ENCODE measurements around the gene TTC39C. TPM values are rescaled to one million over a fixed set of nuclear protein-coding genes. Genes with fewer than 3 reads are reported as not detected.

Gene TTC39C
- total RNA-seq, 3 donors from 2014 or later: 8.1 to 14.6 (median 13.2) TPM

DNA sequence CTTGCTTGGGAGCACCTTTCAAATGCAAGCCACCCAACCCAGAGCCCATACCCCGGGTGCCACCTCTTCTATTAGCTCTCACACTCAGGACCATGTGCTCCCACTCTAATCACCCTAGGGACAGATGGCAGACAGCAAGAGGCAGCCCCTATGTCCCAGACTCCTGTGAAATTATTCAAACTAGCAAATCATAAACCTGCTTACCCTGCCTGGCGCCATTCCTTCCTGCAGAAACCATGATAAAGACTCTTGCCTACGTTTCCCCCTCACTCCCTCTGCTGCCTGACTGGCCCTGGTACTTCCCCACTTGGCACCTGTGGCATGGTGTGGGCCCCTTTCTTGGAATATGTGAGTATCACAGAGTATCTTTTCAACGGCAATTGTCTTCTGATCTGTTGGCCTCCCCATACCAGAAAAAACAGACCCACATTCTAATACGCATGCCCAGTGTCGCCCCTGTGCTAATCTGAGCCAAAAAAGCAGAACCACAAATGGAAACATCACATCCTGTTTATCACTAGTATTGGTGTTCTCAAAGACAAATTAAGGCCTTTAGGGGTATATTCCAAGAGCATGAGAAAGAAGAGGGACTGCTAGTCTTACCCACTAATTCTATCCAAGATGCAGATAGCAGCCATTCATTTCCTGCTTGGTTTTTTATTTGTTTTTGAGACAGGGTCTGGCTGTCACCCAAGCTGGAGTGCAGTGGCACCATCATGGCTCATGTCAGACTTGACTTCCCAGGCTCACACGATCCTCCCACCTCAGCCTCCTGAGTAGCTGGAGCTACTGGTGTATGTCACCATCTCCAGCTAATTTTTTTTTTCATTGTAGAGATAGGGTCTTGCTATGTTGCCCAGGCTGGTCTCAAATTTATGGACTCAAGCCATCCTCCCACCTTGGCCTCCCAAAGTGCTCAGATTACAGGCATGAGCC, 44.1 kb upstream of the TTC39C start:
- Histone ChIP-seq H3K36me3 (ENCODE audit: low read depth) (no peaks in the 10 kb centered on the region), H3K9me3 (no peaks in the 10 kb centered on the region), H3K4me1 (ENCODE audit: low read depth) (peaks cover 4% of the 10 kb centered on the region), H3K4me3 (no peak overlapping the region)
- intact Hi-C loops (cut with DNase I, micrococcal nuclease): no loop called here
- DNase-seq (no peak), ATAC-seq (peak; percentile 69)
- TF ChIP-seq, protein P1, sequence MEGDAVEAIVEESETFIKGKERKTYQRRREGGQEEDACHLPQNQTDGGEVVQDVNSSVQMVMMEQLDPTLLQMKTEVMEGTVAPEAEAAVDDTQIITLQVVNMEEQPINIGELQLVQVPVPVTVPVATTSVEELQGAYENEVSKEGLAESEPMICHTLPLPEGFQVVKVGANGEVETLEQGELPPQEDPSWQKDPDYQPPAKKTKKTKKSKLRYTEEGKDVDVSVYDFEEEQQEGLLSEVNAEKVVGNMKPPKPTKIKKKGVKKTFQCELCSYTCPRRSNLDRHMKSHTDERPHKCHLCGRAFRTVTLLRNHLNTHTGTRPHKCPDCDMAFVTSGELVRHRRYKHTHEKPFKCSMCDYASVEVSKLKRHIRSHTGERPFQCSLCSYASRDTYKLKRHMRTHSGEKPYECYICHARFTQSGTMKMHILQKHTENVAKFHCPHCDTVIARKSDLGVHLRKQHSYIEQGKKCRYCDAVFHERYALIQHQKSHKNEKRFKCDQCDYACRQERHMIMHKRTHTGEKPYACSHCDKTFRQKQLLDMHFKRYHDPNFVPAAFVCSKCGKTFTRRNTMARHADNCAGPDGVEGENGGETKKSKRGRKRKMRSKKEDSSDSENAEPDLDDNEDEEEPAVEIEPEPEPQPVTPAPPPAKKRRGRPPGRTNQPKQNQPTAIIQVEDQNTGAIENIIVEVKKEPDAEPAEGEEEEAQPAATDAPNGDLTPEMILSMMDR (IDR thresholded peaks at IDR 0.05): no peak

DNA sequence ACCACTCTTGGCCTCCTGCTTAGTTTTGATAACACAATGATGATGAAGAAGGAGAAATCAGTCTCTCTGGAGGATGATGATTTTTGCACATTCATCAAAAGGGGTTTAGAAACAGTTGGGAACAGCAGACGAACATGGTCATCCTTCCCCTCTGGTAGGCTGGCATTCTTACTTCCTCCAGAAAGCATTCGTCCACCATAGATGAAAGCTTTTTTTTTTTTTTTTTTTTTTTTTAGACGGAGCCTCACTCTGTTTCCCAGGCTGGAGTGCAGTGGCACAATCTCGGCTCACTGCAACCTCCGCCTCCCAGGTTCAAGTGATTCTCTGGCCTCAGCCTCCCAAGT, 43.5 kb upstream of the TTC39C start:
- TF ChIP-seq, protein P1 (IDR thresholded peaks at IDR 0.05): no peak
- Histone ChIP-seq H3K9me3 (no peaks in the 10 kb centered on the region), H3K36me3 (ENCODE audit: low read depth) (no peaks in the 10 kb centered on the region), H3K4me1 (ENCODE audit: low read depth) (no peaks in the 10 kb centered on the region), H3K4me3 (no peak overlapping the region)
- no peak for ATAC-seq
- DNase-seq: no peak
- intact Hi-C loops (cut with DNase I, micrococcal nuclease): no loop called here

DNA sequence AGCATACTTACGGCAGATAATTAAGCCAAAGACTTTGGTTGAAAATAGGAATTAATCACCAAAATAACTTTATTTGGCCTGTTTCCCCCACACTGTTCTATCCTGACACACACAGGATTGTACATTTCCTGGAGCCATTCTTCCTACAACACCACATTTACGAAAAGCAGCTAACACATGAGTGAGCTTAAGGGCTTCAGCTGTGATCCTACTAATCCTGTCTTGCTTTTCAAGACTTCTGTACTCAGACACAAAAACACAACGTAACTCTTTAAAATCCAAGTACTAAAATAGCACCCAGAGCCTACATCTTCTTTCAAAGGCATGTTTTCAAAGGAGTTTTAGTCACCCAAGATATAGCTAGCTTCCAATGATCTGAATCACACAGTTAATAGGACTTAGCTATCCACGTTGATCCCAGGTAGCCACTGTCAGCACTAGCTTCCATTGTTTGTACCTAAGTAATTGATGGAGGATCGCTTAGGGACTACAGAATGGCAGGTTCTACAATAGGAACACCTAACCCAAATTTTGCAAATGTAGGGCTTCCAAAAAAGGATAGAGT, 42.8 kb upstream of the TTC39C start:
- intact Hi-C loops (cut with DNase I, micrococcal nuclease): no loop called here
- TF ChIP-seq, protein P1 (IDR thresholded peaks at IDR 0.05): no peak
- no peak for ATAC-seq
- no peak overlapping the region for H3K4me3 ChIP-seq
- DNase-seq: no peak
- no peaks in the 10 kb centered on the region for H3K36me3 ChIP-seq (ENCODE audit: low read depth)
- H3K4me1 ChIP-seq (ENCODE audit: low read depth): no peaks in the 10 kb centered on the region
- no peaks in the 10 kb centered on the region for H3K9me3 ChIP-seq

DNA sequence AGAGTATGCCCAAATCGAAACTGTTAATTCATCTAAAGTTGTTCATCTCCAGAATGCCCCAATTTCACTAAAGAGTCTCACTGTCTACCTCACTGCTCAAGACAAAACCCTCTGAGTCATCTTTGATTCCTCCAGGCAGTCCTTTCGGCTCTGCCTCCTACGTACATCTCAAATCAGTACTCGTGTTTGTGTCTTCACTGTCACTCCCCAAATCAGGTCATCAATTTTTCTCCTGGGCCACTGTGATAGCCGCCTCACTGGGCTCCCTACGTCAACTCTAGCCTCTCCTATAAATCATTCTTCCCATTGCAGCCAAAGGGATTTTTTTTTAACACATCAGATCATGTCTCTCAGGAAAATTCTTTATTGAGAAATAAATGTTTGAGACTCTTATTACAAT, 42.1 kb upstream of the TTC39C start:
- ATAC-seq (peak; percentile 37), DNase-seq (no peak)
- Histone ChIP-seq H3K4me1 (ENCODE audit: low read depth) (no peaks in the 10 kb centered on the region), H3K36me3 (ENCODE audit: low read depth) (no peaks in the 10 kb centered on the region), H3K4me3 (no peak overlapping the region), H3K9me3 (no peaks in the 10 kb centered on the region)
- intact Hi-C loops (cut with DNase I, micrococcal nuclease): no loop called here
- TF ChIP-seq, protein P1 (IDR thresholded peaks at IDR 0.05): no peak

DNA sequence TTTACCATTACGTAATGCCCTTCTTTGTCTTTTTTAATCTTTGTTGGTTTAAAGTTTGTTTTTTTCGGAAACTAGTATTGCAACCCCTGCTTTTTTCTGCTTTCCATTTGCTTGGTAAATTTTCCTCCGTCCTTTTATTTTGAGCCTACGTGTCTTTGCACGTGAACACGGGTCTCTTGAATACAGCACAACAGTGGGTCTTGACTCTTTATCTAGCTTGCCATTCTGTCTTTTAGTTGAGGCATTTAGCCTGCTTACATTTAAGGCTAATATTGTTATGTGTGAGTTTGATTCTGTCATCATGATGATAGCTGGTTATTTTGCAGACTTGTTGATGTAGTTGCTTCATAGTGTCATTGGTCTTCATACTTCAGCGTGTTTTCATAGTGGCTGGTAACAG, 37.5 kb upstream of the TTC39C start:
- TF ChIP-seq, protein P1 (IDR thresholded peaks at IDR 0.05): no peak

More for the DNA sequence above, 37.5 kb upstream of the TTC39C start:
- DNase-seq (no peak), ATAC-seq (no peak)
- Histone ChIP-seq H3K4me3 (no peak overlapping the region), H3K4me1 (ENCODE audit: low read depth) (no peaks in the 10 kb centered on the region), H3K36me3 (ENCODE audit: low read depth) (no peaks in the 10 kb centered on the region), H3K9me3 (no peaks in the 10 kb centered on the region)
- intact Hi-C loops (cut with DNase I, micrococcal nuclease): no loop called here

All from mucosa of descending colon (tissue), 3 donors.